ENCODE measurements around the gene HIVEP3. TPM values are rescaled to one million over a fixed set of nuclear protein-coding genes. Genes with fewer than 3 reads are reported as not detected.

HIVEP3 gene
- total RNA-seq, 2 experiments from 2014 or later: 18.6 to 20.4 TPM

GRCh38 chr1:41482001-41482765 lies 436.5 kb downstream of the HIVEP3 start:
- CTCF ChIA-PET: interaction anchor here (0.8 kb wide), 1 partner anchor 31 kb away, joined by 3 read pairs; no protein-coding TSS in a partner anchor
- Mint-ChIP-seq H3K27ac (no peak overlapping the region), H3K9me3 (no peaks in the 10 kb centered on the region), H3K36me3 (ENCODE audit: low read depth) (no peaks in the 10 kb centered on the region), H3K4me1 (ENCODE audit: low read depth) (peaks cover 9% of the 10 kb centered on the region), H3K4me3 (no peak overlapping the region), H3K27me3 (peaks cover 13% of the 10 kb centered on the region)
- POLR2A ChIA-PET: interaction anchor here (0.6 kb wide), 1 partner anchor 417 kb away, joined by 3 read pairs; no protein-coding TSS in a partner anchor
- TF ChIP-seq, protein P1, sequence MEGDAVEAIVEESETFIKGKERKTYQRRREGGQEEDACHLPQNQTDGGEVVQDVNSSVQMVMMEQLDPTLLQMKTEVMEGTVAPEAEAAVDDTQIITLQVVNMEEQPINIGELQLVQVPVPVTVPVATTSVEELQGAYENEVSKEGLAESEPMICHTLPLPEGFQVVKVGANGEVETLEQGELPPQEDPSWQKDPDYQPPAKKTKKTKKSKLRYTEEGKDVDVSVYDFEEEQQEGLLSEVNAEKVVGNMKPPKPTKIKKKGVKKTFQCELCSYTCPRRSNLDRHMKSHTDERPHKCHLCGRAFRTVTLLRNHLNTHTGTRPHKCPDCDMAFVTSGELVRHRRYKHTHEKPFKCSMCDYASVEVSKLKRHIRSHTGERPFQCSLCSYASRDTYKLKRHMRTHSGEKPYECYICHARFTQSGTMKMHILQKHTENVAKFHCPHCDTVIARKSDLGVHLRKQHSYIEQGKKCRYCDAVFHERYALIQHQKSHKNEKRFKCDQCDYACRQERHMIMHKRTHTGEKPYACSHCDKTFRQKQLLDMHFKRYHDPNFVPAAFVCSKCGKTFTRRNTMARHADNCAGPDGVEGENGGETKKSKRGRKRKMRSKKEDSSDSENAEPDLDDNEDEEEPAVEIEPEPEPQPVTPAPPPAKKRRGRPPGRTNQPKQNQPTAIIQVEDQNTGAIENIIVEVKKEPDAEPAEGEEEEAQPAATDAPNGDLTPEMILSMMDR (IDR thresholded peaks at IDR 0.05): no peak
- intact Hi-C loops (cut with micrococcal nuclease): no loop called here
- ATAC-seq (no peak), DNase-seq (no peak)

- ChIA-PET CTCF (interaction anchor here (0.6 to 0.9 kb wide), 3 partner anchors 12 to 871 kb away, joined by 3 read pairs; no protein-coding TSS in a partner anchor), POLR2A (no interaction called here)
- Mint-ChIP-seq H3K4me3 (no peak overlapping the region), H3K4me1 (ENCODE audit: low read depth) (peaks cover 5% of the 10 kb centered on the region), H3K9me3 (no peaks in the 10 kb centered on the region), H3K27ac (no peak overlapping the region), H3K27me3 (peaks cover 7% of the 10 kb centered on the region), H3K36me3 (ENCODE audit: low read depth) (no peaks in the 10 kb centered on the region)
- intact Hi-C loops (cut with micrococcal nuclease): no loop called here
- TF ChIP-seq, protein P1 (IDR thresholded peaks at IDR 0.05): no peak
- no peak for ATAC-seq
- no peak for DNase-seq
These were observed 437.5 kb downstream of the HIVEP3 start for GRCh38 chr1:41481109-41481775.

DNA sequence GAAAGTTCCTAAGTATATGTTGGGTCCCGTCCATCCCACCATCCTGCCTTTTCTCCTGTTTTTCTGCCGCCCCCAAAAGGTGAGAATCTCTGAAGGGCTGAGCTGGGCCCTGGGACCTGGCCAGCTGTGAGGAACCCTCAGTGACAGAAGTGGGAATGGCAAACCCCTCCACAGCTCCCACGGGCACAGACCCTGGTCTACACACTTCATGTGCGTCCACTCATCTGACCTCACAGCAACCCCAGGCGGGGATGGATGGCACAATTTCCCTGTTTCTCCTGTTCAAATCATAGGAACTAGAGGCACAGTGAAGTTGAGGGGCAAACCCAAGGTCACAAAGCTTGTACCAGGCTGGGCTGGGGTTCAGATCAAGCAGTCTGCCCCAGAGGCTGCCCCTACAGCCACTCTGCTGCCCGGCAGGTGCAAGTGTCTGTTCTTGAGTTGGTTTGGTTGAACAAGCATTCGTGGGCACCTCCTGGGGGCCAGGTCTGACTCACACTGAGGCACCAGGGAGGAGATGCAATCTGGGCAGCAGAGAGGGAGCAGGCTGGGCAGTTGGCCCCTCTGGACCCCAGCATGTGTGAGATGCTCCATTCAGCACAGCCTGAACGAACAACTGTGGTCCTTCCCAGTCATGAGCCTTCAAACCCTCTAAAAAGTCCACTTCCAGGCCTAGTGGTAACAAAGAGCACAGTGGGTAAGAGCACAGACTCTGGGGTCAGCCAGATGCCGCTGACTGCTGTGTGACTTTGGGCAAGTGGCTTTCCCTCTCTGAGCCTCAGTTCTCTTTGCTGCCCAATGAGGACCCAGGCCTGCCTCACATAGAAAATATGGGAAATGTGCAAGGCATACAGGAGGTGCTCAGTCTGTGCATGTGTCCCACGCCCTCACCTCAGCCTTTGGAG lies 438.3 kb downstream of the HIVEP3 start:
- ChIA-PET CTCF (interaction anchor here (0.9 to 2.8 kb wide), 2 partner anchors 11 to 12 kb away, joined by 3 to 12 read pairs; no protein-coding TSS in a partner anchor), POLR2A (no interaction called here)
- Mint-ChIP-seq H3K27me3 (peaks cover 3% of the 10 kb centered on the region), H3K36me3 (ENCODE audit: low read depth) (no peaks in the 10 kb centered on the region), H3K4me1 (ENCODE audit: low read depth) (no peaks in the 10 kb centered on the region), H3K9me3 (no peaks in the 10 kb centered on the region), H3K27ac (no peak overlapping the region), H3K4me3 (no peak overlapping the region)
- intact Hi-C loops (cut with micrococcal nuclease): no loop called here
- DNase-seq (no peak), ATAC-seq (no peak)
- TF ChIP-seq, protein P1 (IDR thresholded peaks at IDR 0.05): no peak

GRCh38 chr1:41479808-41480160 lies 438.9 kb downstream of the HIVEP3 start:
- H3K36me3 Mint-ChIP-seq (ENCODE audit: low read depth): no peaks in the 10 kb centered on the region
- intact Hi-C loops (cut with micrococcal nuclease): no loop called here
- no peaks in the 10 kb centered on the region for H3K27me3 Mint-ChIP-seq
- TF ChIP-seq, protein P1 (IDR thresholded peaks at IDR 0.05): no peak
- ChIA-PET CTCF (interaction anchor here (1.4 to 2.8 kb wide), 2 partner anchors 12 to 17 kb away, joined by 4 to 12 read pairs; no protein-coding TSS in a partner anchor), POLR2A (no interaction called here)
- DNase-seq: no peak
- no peak for ATAC-seq
- no peaks in the 10 kb centered on the region for H3K9me3 Mint-ChIP-seq
- H3K4me3 Mint-ChIP-seq: no peak overlapping the region
- H3K27ac Mint-ChIP-seq: no peak overlapping the region
- no peaks in the 10 kb centered on the region for H3K4me1 Mint-ChIP-seq (ENCODE audit: low read depth)
